GM19328 (cell line): ENCODE results near the gene SMARCAL1.
"Not testable (repeated sequence)": the region's sequence is repeated elsewhere in the genome, so short reads cannot be mapped to it uniquely, and the experiment has no call there.

Experiments used
- ATAC-seq: cut with Tn5 transposase; IDR thresholded peaks from one replicate; pipeline ENCODE4 v1.9.1; 2021; ENCODE audit warnings: mild to moderate bottlenecking, moderate library complexity; ENCODE audit not compliant: unreplicated experiment

Gene SMARCAL1

DNA sequence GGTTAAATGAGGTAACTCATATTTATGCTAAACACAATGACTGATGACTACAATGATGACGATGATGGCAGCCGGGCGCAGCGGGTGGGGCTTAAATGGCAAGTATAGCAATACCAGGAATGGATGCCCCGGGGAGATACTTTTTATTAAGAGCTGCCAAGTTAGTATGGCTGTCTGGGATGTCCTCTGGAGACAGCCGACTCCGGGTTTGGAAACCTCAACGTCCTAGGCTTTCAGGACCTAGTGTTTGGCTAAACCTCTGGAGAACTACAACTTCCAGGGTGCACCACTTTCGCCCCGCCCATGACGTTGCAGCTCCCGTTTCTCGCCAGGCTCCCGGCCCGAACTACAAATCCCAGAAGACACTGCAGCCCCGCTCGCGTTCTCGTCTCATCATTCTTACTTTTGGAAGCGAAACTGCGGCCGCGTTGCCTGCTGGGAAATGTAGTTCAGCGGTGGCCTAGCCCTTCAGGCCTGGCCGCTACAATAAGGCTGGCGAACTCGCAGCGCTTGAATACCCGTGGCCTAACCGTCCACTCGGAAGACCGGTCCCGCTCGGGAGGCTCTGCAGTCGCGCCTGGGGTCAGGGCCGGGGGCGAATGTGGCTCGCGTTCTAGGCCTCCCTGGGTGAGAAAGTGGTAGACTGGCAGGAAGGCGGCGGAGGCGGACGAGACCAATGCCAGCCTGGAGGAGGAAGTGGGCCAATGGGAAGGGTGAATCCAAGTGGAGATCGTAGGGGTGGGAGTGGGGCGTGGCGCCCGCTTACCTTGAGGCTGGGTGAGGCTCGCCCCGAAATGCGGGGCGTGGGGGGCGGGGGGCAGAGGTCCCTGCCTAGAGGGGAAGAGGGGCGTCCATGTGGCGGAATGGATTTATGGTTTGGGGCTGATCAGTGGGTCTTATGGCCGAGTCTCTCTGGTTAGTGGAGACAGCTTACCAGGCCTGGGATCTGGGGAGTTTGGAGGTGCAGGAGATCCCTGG lies at the start of gene SMARCAL1:
SMARCAL1 (plus strand) TSS at position 463 of the 978 bp plus-strand sequence. CDS start 2,221 bp downstream, outside the sequence.
- ATAC-seq = peak; percentile 95

DNA sequence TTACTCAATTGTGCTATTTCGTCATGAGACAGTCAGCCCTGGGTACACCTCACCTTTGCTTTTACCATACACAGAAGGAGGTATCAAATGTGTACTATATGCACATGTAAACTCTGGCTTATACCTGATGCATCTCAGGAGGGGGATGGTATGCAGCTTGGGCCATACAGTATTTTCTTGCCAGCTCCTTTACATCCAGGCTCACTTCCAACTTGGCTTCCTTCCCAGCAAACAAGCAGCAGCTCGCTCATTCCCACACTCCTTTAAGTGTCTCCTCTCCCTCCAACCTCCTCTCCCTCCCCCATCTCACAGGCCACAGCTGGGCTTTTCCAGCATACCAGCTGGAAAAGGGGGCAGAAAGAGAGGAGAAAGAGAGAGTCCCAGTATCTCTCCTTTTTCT lies 49.6 kb upstream of the SMARCAL1 start:
- no peak for ATAC-seq

DNA sequence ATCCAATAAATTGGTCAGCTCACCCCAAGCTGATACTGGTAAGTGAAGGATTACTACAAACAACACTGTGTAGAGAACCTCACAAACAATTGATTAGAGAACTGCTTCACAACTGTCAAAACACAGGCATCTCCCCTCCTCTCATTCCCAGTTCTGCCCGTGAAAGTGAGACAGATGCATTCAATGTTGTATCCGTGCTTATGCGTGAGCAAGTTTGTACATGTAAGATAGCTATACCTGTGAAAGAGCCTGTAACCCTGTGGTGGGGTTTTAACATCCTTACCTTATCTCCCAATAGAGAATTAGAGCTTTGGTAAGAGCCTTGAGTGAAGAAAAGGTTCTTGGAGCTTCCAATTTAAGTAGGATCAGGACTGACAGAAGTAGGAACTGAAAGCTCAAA lies 49.1 kb upstream of the SMARCAL1 start:
- ATAC-seq = no peak

DNA sequence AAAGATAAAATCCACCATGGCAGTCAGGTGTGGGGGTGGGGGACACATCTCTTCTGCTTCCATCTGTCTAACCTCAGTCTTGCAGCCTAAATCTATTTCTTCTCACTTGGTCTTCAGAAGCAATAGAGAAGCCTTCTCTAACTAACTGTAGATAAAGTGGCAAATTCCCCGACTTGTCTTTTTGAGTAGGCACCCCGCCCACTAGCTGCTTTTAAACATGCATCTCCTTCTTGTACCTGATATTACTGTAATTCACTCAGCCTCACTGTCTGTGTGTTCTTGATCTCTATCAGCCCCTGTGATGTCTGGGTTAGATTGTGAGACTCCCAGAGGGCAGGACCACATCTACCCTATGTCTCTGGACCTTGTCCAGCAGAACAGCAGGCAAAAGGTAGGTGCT lies 46.8 kb upstream of the SMARCAL1 start:
- no peak for ATAC-seq

DNA sequence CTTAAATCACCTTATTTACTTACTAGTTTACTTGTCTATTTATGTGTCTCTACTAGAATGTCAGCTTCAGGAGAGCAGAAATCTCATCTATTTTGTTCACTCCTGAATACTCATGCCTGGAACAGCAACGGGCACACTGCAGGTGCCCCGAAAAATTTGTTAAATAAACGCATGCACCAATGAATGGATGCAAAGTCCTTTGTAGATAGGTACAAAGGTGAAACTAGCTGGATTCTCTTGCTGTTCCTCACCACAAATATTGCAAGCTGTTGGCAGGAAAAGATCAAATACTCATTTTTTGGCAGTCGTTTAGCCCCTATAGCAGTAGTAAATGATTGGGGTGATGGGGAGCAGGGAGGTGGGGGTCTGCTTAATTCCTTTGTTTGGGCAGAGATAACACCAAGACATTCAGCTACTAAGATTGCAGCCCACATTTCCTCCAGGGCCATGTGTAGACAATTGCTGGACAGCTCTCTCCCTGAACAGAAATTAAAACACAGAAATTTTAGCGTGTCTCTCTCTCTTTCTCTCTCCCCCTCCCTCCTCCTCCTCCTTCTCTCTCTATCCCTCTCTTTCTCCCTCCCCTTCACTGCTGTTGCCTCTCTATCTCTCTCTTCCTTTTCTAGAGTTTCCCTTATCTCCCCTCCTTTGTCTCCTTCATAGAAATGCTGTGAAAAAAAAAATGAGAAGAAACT lies 45.4 kb upstream of the SMARCAL1 start:
- no peak for ATAC-seq

DNA sequence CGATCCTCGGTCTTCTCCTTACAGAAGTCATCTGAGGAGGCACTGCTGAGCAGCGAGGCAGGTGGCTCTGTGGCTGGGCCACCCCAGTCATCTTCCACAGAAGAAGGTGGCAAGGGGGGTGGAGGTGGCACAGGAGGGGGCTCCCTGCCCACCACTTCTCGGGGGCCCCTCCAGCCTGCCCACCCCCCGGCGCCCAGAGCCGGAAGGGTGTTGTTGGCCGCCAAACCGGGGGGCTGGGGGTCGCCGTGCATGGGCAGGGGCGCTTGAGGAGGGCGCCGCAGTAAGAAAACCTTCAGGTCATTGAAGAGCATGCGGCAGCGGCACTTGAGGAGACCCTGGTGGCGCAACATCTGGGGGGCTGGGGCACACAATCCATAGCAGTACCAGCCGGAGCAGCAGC lies 42.5 kb upstream of the SMARCAL1 start:
- ATAC-seq = no peak

DNA sequence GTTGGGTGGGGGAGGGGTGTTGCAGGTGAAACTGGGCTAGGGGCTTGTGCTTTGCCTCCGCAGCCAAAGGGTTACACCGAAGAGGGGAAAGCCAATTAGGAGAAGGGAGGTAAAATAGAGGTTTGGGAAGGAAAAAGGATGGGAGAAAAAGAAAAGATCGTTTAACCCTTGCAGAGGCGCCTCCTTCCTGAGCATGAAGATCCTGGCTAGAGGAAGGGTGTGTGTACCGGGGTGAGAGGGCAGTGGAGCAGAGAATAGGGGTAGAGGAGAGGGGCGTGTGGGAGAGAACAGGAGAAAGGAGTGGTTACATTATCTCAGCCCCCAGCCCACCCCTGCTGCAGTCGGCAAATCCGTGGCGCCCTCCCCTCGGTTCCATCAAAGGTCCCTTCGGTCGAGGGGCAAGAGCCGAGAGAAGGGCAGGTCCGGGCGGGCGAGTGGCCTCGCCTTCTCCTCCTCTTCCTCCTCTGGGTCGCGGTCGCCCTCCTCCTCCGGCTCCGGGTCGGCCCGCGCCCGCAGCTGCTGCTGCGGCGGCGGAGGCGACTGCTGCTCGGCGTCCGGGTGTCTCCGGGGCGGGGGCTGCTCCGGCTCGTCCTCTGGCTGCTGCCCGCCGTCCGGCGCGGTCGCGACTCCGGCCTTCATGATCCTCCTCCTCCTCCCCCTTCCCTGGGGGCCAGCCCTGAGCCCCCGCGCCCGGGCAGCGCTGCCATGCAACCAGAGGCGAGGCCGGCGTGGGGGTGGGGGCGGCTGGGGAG lies 41.1 kb upstream of the SMARCAL1 start:
- no peak for ATAC-seq

DNA sequence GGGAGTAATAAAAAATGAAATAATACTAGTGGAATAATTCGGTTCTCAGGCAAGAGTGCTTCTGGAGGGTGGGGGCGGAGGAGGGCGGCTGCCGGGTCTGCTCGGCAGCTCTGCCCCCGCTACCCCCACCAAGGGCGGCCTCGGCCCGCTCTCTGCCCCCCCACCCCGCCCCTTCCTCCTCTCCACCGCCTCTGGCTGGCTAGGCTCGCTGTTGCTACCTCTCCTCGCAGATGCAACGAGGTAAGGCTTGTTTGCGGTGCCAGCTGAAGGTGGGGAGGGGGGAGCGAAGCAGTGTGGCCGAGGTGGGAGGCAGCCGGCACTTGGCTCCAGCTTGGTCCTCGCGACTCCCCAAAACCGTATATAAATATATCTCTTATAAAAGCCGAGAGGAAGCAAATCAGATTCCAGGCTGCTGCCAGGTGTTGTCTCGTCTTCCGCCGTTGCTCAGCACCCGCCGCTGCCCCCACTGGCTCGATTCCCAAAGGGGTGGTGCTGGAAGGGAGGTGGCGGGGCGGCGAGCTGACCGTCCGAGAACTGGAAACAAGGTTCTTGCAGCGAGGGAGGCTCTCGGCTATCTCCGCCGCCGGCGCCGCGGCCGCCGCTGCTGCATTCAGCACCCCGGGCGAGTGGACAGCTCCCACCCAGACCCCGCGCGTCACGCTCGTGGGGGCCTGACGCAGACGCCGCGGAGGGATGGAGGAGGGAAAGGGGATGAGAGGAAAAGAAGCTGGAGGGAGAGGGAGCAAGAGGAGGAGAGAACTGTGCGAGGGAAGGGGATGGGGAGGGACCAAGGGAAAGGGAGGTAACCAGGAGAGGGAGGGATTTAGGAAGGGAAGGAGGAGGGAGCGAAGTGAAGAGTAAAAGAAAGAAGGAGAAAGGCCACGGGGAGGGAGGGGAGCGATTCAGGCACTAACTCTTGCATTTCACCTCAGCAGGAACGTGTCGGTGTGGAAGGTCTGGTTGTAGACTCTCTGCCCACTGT lies 40.3 kb upstream of the SMARCAL1 start, which contains the start of gene MARCHF4:
MARCHF4 (minus strand) TSS at position 763 of the 982 bp plus-strand sequence. CDS start 2,223 bp downstream, outside the sequence.
- no peak for ATAC-seq

DNA sequence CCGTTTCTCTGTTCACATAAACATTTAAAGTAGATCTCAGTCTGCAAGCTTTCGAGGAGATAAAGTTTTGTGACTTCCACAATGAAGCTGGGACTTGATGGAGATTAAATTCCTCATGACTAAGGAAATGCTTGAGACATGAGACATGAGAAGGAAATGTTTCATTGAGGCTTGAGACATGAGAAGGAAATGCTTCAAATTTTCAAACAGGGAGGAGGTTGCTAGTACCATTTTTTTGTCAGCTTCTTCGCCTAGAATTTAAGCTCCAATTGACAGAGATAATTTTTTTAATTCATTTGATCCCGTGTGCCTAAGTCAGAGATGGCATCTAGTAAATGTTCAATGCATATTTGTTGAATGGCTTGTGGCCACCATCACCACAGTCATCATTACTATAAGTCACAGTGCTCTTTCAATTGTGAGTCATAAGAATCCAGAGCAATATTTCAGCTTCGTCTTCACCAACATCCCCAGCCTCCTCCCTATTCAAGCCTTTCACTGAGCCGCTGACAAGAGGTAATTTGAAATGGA lies 39.5 kb upstream of the SMARCAL1 start:
- no peak for ATAC-seq

DNA sequence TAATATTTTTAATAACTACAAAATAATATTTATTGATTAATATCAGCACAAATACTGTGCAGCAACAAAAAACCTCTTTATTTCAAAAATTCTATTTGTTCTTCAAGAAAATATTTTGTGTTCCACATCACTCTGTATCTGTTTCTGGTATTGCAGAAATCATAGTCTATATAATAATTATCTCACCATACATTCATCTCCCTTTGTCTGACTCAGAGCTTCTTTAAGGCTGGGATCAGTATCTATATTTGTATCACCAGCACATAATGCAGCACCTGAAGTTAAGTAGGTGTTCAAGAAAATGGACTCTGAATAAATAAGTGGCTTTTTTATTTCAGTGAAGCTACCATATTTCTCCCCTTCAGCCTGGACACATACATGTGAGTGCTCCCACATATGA lies 38.4 kb upstream of the SMARCAL1 start:
- no peak for ATAC-seq

DNA sequence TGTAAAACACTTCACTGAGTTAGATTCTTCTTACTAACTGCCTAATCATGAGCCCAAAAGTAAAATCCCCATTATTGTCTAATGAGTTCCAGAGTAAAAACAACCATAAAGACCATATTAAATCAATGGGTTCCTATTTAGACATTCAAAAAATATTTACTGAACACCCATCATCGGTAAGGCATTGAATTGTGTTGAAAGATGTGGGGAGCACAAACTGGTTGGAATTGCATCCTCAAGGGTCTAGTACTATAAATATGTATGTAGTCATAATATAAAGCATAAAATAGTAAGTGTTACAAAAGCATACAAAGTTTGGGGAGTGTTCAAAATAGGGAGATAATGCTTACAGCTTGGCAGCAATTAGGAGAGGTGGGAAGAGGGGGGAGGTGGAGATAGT lies 37.0 kb upstream of the SMARCAL1 start:
- ATAC-seq = no peak

DNA sequence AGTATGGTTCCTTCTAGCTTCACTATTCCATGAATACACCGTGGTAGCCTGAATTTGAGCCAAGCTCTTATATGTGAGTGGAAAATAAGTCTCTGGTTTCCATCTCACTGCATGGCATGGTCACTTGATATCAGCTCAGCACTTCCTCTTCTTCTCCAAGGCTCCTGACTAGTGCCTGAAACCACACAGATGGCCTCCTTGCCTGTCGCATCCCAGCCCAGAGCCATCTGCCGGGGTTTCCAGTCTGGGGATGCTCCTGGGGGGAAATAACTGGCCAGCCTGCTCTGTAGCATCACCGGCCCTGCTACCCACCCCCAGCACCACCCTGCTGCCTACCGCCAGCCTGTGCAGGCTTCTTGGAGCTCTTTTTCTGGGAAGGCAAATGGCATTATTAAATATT lies 32.3 kb upstream of the SMARCAL1 start:
- no peak for ATAC-seq

DNA sequence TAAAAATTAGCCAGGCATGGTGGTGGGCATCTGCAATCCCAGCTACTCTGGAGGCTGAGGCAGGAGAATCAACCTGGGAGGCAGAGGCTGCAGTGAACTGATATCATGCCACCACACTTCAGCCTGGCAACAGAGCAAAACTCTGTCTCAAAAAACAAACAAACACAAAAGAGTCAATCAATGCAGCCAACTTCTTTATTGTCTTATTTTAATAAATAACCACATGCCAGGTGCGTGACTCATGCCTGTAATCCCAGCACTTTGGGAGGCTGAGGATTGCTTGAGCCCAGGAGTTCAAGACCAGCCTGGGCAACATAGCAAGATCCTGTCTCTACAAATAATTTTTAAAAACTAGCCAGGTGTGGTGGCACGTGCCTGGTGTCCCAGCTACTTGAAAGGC lies 27.9 kb upstream of the SMARCAL1 start:
- not testable (repeated sequence) for ATAC-seq

DNA sequence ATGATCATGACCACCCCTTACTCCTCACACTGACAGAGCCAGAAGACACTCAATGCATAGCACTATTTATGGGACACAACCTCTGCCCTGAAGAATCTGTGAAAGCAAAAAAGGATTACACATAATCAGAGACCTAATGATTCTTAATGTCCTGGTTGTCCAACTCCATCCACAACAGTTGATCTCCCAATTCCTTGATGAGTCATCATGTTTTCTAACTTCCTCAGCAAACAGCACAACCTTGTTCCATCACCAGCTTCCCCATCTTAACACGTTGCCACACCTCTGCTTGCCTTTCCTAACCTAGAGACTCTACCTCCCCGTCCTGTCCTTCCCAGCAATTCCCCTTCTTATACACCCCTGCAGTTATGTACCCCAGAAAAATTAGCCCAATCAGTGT lies 26.8 kb upstream of the SMARCAL1 start:
- ATAC-seq = no peak

DNA sequence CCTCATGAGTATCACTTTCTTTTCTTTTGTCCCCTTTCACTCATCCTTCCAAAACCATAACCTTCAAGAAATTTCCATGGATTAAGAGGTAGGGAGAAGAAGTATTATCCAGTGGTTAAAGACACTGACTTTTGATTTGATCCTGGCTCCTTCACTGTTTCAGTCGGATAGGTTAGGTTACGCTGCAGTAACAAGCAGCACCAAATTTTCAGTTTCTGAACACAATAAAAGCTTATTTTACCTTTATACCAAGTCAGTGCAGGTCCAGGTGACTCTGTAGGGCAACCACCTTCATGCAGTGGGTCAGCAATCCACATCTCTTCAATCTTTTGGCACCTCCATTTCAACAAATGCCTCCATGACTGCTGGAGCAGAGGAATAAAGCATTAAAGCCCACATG lies 25.0 kb upstream of the SMARCAL1 start:
- no peak for ATAC-seq

DNA sequence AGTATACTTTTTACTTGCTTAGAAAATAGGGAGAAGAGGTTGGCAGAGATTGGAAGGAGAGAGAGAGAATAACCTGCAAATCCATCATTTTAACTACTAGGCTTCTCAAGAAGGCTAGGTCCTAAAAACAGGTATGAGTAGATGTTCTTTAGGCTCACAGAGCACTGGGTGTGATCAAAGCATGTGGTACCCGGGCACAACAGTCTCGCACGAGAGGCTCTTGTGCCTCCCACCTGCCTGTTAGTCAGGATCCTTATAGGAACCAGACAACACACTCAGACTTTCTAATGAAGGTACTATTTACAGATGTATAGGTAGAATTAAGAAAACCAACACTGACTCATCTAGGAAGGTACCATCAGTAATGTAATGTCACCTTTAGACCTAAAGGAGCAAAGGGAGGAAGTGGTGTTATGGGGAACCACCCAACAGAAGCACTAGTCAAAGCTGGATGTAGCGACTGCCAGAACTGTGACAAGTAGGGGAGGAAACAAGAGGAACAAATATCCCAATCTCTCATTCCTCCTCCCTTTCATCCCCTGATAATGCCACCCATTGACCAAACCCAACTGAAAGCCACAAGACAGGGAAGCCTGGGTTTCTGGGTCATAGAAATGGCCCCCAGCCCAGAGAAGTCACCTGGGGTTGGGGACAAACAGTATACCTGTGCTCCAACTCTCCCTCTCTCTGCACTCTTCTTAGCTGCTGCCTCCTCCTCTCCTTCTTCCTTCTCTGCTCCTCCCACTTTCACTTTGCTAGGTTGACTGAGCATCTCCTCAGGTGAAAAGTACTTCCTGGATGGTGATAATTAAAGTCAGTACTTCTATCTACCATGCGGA lies 24.0 kb upstream of the SMARCAL1 start:
- ATAC-seq = no peak

DNA sequence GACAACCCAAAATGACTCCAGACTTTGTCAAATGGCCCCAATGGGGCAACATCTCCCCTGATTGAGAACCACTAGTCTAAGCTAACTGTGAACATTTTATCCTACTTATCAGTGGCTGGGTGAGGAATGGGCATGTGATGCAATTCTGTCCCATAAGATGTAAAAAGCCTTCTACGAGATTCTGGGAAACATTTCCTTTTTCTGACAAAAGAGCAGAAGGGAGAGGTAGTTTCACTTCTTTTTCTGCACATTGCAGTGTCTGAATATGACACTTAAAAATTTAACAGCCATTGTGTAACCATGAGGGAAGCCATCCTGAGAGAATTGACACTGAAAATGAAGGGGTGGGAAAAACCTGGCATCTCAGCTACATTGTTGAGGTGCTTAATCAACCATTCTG lies 22.7 kb upstream of the SMARCAL1 start:
- no peak for ATAC-seq

DNA sequence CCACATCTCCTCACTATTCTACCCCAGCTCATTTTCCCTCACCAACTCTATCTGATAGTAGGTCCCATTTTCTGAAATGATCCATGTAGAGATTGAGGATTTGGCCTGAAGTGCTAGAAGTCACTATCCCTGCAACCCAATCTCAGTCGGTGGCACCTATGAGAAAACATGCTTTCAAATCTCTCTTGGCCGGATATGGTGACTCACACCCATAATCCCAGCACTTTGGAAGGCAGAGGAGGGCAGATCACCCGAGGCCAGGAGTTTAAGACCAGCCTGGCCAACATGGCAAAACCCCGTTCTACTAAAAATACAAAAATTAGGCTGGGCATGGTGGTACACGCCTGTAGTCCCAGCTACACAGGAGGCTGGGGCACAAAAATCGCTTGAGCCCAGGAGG lies 20.9 kb upstream of the SMARCAL1 start:
- ATAC-seq = no peak

DNA sequence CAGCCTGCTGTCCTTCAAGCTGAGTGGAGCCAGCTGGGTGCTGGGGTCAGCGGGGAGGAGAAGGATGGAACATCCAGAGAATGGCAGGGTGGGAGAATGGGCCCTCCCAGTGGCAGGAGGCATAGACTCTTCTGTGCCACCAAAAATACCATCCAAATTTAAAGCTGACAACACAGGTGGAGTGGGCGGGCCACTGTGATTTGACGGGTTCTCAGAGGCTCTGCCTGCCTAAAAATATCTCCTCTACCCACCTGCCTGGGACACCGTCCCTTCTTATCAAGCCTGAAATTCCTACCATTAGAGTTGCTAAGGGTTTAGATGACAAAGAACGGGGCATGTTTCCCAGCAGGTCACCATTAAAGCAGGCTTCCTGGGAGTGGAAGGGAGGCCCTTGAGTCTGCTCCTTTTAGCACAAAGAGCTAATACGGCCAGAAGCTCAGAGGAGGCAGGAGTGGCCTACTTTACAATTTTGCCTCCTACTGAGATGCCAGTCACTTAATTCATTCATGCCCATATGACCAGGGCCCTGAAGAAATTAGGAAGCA lies 20.2 kb upstream of the SMARCAL1 start:
- ATAC-seq = no peak
